Tibial nerve (tissue), 4 donors: ENCODE data around the gene TBC1D2B.

Experiments
- CTCF ChIP-seq, 5 experiments: fragments of 200-600 bp in 3 of 5; fragments of 450-650 bp in 2 of 5; sonication (generic) in 3 of 5; IDR thresholded peaks; one replicate each; pipeline ENCODE4 v1.5.1; 2016 to 2019; ENCODE audit warnings: antibody characterized with exemption in 5 of 5, mild to moderate bottlenecking in 3 of 5, moderate library complexity in 2 of 5
- EP300 ChIP-seq, 2 donors: sonication (generic); formaldehyde crosslinking; IDR thresholded peaks; one replicate each; pipeline ENCODE4 v1.6.1; 2017; ENCODE audit warnings: antibody characterized with exemption in 2 of 2, mild to moderate bottlenecking in 1 of 2
- POLR2A ChIP-seq, 2 donors: fragments of 450-650 bp; IDR thresholded peaks; one replicate each; pipeline ENCODE4 v1.6.1; 2017; ENCODE audit warnings: antibody characterized with exemption in 2 of 2, mild to moderate bottlenecking in 2 of 2, moderate library complexity in 2 of 2

- no peak for TF ChIP-seq POLR2A (IDR thresholded peaks at IDR 0.05)
- TF ChIP-seq CTCF (IDR thresholded peaks at IDR 0.05): no peak
- peak in 1 of 2 donors; percentile 74 for TF ChIP-seq EP300 (IDR thresholded peaks at IDR 0.05)
These were observed 53.5 kb downstream of the TBC1D2B start for GRCh38 chr15:78023865-78024518.
